ENCODE data around the gene LTO1. TPM values are rescaled to one million over a fixed set of nuclear protein-coding genes. Genes with fewer than 3 reads are reported as not detected.
A peak's percentile ranks its signal among the peaks of the same experiment; 100 is the strongest.

Gene LTO1
- polyA plus RNA-seq, 12 donors: 14.1 to 26.3 (median 18.0) TPM; not detected in 1

GRCh38 chr11:69682681-69683326 lies 7.7 kb upstream of the LTO1 start:
- DNase-seq: no peak

DNA sequence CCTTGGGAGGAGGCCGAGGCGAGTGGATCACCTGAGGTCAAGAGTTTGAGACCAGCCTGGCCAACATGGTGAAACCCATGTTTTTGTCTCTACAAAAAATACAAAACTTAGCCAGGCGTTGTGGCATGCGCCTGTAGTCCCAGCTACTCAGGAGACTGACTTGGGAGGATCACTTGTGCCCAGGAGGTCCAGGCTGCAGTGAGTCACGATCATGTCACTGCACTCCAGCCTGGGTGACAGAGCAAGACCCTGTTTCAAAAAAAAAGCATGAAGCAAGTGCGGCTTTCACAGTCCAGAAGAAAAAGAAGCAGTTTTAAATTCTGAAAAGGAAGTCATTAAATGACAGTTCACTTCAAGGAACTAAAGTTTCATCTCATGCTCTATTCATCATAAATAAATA lies 7.1 kb upstream of the LTO1 start:
- DNase-seq: no peak

- DNase-seq: no peak
Measured at GRCh38 chr11:69680688-69681087, 5.5 kb upstream of the LTO1 start.

- no peak for DNase-seq
Measured at GRCh38 chr11:69677749-69678148, 2.6 kb upstream of the LTO1 start.

DNA sequence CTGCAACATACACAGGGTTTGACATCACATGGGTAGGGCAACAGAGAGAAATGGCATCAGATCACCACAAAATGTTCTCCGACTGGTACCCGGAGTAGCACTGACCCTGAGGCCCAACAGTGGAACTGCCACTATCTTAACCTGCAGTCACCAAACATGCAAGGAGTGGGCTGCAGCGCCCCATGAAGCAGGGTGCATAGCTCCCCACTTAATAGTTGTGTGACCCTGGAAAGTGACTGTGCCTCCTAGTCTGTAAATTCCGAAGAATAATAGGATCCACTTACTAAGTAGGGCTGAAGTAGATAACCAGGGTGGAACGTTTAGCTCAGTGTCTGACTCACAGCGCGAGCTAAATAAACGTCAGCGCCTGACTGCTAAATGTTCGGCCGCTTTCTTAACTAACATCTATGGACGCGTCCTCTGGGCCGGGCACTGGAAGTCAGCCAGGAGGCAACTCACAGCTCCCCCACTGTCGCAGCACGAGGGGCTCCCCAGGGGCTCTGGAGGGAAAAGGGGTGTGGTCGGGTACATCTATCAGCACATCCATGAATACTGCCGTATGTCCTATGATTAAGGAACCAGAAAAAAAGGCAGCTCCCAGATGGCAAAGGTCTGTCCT lies 777 bp downstream of the LTO1 start:
- no peak for DNase-seq

GRCh38 chr11:69671734-69672465 lies 3.3 kb downstream of the LTO1 start:
- no peak for DNase-seq

DNA sequence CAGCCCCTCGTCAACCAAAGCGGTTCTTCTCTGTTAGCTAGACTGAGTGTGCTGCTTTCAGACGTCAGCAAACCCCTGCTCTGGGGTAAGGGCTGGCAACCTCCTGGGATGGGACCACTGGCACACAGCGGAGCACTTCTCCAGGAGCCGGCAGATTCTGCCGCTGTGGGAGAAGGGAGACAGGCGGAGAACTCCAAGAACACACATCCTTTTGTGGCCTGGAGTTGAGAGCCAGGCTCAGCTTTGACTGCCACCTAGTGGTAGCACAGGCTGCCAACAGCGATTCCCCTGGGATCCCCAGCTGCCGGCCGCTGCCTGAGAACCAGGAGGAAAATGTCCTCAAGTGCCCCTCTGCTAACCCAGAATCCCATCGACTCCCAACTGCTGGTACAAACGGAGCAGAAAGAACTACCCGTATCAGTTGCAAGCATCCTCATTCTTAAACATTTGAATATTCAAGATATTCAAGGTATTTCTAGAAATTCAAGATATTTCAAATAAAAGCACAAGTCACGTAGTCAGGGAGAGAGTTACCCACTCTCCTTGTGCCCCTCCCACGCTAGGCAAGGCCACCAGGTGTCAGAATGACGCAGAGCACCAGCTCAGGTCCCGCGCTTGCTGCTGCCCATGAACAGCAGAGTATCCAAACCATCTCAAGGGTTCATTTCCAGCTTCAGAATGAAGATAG lies 4.9 kb downstream of the LTO1 start:
- DNase-seq: peak; percentile 92

- no peak for DNase-seq
Measured at GRCh38 chr11:69669486-69669885, 5.7 kb downstream of the LTO1 start.

DNA sequence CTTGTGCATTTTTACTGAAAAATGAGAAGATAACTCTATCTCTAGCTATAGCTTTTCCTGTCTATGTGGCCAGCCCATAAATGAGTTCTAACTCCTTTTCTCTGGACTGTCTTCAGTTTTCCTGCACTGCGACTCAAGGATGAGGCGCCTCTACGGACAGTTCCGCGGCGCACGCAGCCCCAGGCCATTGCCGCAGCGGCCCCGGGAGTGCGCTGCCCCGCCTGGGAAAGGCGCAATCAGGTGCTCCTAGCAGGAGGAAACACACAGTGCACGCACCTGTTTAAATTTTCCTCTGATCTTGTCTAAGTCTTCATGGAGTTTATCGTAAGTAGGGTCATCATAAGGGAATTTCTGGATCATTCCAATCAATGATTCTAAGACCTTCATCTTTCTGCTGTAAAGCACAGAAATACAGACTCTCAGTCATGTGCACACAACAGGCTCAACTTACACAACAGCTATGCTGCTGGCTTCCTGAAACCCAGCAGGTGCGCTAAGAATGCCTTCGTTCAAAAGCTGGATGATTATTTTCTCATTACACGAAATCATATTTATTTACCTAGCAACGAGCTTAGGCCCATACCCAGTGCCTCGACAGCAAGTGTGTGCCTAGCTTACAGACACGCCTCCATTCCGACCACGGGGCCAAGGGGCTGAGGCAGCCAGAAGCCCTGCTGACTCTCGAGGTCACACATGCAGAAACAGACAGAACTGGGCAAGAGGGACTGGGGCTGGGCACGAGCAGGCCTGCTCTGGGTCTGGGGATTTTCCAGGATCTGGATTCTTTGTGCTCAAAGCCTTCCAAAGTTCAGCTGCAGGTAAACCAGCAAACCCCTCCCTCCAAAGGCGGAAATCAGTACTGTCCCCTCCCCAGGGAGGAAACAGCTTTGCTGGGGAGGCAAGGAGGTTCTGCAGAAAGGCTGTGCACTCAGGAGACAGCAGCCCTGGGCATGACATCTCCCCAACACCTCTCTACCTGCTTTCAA lies 7.2 kb downstream of the LTO1 start:
- DNase-seq: no peak

DNA sequence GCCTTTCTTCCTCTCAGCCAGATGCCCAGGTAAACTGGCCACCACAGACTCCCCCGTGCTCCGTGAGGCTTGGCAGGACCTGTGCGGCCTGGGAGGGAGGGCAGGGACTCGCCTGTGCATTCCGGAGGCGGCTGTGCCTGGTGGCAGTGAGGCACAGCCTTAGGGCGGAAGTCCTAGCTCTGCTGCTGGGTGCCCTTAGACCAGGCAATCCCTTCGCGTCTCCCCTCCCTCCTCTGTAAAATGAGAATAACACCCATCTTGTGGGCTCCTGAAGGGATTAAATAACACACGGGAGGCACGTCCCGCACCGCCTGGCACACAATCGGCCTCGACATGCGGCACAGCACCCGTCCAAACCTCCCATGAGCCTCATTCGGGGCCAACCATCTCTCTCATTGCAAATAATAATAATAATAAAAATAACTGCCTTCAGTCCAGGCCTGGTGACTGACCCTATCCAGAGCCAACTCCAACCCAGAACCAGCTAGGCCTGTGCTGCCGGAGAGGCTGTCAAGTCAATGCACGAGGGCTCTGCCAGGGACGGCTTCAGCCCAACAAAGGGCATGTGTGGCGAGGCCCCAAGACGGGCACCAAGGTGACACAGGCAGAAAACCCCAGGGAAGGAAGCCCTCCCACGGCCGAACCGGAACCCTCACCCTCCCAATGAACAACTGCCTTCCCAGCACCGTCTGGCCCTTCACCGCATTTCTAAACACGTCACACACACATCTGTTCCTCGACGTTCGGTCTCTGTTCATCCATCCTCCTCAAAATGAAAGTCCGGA lies 8.2 kb downstream of the LTO1 start:
- no peak for DNase-seq

DNA sequence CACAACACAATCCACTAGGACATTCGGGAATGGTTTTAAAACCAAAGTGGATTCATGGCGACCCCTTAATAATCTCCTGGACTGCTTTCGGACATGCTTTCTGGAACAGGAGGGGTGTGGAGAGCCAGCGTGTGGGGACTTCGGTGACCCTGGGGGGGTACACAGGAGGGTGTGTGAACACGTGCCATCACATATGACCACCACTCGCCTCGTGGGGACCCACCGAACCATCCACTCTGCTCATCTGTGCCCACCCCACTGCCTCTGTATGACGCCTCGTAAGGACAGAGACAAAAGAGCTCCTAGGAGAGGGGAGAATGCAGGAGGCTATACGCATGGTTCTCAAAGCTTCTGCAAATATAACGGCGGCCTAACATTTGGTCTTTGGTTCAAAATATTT lies 8.9 kb downstream of the LTO1 start:
- DNase-seq: no peak

DNA sequence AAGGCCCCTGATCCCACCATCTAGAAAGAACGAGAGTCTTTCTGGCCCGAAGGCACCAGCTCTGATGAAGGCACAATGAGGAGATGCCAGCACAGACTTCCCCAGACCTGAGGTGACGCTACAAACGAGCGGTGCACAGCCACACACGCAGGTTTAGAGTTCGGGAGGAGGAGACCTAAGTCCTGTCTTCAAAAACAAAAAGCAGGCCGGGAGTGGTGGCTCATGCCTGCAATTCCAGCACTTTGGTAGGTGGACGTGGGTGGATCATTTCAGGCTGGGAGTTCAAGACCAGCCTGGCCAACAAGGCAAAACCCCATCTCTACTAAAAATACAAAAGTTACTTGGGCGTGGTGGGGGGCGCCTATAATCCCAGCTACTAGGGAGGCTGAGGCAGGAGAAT lies 9.5 kb downstream of the LTO1 start:
- DNase-seq: no peak

GRCh38 chr11:69664901-69665300 lies 10.3 kb downstream of the LTO1 start:
- no peak for DNase-seq

- no peak for DNase-seq
Measured at GRCh38 chr11:69664103-69664775, 10.9 kb downstream of the LTO1 start.

GRCh38 chr11:69663326-69663725 lies 11.8 kb downstream of the LTO1 start:
- no peak for DNase-seq

DNA sequence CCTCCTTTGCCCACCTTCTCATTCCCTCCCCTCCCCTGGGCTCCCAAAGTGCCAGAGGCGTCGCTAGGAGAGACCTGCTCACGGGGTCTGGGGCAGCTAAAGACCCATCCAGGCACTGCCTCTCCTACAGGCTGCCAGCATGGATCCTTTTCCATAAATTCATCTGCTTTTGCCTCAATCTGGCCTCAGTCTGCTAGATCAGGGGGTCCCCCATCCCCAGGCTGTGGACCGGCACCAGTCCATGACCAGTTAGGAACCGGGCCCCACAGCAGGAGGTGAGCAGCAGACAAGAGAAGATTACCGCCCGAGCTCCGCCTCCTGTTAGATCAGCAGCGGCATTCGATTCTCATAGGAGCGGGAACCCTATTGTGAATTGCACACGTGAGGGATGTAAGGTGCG lies 12.3 kb downstream of the LTO1 start:
- DNase-seq: no peak

DNA sequence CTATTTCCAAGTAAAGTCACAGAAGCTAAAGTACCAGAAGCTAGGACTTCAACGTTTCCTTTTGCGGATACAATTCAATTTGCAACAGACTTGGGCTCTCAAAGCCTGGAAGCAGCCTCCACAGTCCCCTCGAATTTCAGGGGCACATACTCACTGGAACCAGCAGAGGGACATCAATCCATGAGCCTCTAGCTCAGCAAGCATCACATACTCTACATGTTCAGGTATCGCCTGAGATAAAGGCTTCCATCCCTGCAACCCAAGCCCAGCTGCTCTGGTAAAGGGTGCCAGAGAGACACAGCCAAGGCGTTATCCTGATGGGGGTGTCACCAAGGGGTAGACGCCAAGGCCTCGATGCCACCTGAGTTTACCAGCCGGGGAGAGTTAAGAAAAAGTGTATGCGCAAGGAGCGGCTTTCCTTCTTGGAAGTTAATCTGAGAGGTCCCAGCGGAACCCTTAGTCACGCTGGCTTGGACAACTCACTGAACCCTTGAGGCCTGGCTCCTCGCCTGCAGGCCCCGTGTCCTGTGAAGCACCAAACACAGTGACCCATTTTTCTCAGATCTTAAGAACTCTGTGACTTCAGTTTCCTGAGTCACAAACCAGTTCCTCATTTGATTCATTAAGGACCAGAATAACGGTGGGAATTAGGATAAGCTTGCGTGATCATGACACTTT lies 13.0 kb downstream of the LTO1 start:
- DNase-seq: no peak

- no peak for DNase-seq
Measured at GRCh38 chr11:69661413-69661715, 13.8 kb downstream of the LTO1 start.

- no peak for DNase-seq
Measured at GRCh38 chr11:69660001-69660500, 15.1 kb downstream of the LTO1 start.
